GM19239 (cell line): ENCODE measurements around the gene PTPRE.

ENCODE experiments used
- DNase-seq: peaks from one replicate; pipeline ENCODE4 v3.0.0; 2011; ENCODE audit warnings: low spot score; ENCODE audit not compliant: insufficient read length
- FAIRE-seq: peaks from 2 replicates; lab custom pipeline; 2011; peaks lifted over from hg19 to GRCh38; lab: Jason Lieb, UNC

PTPRE gene

GRCh38 chr10:127922675-127923366 is 15.9 kb downstream of the PTPRE start:
- FAIRE-seq (no peak), DNase-seq (no peak)

DNA sequence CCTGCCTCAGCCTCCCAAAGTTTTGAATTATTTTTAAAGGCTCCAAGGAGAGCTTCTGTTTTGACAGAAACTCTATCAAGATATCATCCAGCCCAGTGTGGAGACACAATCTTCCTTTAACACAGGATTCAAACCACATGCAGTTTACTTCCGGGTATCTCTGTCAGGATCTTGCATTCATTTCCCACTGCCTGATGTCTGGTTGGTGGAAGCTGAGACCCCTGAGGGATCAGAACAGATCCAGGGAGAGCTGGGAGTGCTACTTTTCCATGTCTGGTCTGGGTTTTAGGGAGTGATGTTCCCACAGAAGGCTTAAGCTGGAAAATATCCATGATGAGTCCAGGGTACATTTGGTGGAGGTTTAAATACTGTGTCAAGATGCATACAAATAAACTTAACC is 16.7 kb downstream of the PTPRE start:
- no peak for FAIRE-seq

GRCh38 chr10:127925471-127926207 is 18.7 kb downstream of the PTPRE start:
- FAIRE-seq (no peak), DNase-seq (no peak)

More for the DNA sequence above, 16.7 kb downstream of the PTPRE start:
- DNase-seq: no peak

GRCh38 chr10:127926455-127926854 is 19.6 kb downstream of the PTPRE start:
- FAIRE-seq (no peak), DNase-seq (no peak)

- FAIRE-seq: no peak
- DNase-seq: no peak
Measured at GRCh38 chr10:127928021-127928806, 21.3 kb downstream of the PTPRE start.

- FAIRE-seq (no peak), DNase-seq (no peak)
Measured at GRCh38 chr10:127932521-127933270, 25.8 kb downstream of the PTPRE start.

DNA sequence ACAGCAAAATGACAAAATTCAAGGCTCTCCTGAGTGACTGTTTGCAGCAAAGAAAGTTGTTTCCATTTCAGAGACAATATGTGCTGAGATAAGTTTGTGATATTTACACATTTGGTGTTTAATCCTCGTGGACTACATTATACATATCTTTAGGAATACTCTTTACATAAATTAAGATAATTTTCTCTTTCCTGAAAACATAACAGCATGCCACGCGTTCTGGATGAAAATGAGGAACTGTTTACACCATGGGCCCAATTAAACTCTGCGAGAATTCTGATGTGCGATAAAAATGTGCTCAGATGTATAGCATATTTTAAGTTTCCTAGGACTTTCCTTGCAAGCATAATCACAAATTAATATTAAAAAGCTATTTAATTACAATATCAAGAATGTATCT is 26.4 kb downstream of the PTPRE start:
- no peak for FAIRE-seq
- no peak for DNase-seq

GRCh38 chr10:127934383-127934782 is 27.5 kb downstream of the PTPRE start:
- DNase-seq (no peak), FAIRE-seq (no peak)

GRCh38 chr10:127935071-127935561 is 28.2 kb downstream of the PTPRE start:
- no peak for FAIRE-seq
- DNase-seq: no peak

- DNase-seq (no peak), FAIRE-seq (no peak)
Measured at GRCh38 chr10:127937069-127937468, 30.2 kb downstream of the PTPRE start.

- FAIRE-seq: no peak
Measured at GRCh38 chr10:127937915-127938463, 31.1 kb downstream of the PTPRE start.

GRCh38 chr10:127939786-127940330 is 33.0 kb downstream of the PTPRE start:
- DNase-seq (no peak), FAIRE-seq (no peak)

More at GRCh38 chr10:127937915-127938463, 31.1 kb downstream of the PTPRE start:
- no peak for DNase-seq

DNA sequence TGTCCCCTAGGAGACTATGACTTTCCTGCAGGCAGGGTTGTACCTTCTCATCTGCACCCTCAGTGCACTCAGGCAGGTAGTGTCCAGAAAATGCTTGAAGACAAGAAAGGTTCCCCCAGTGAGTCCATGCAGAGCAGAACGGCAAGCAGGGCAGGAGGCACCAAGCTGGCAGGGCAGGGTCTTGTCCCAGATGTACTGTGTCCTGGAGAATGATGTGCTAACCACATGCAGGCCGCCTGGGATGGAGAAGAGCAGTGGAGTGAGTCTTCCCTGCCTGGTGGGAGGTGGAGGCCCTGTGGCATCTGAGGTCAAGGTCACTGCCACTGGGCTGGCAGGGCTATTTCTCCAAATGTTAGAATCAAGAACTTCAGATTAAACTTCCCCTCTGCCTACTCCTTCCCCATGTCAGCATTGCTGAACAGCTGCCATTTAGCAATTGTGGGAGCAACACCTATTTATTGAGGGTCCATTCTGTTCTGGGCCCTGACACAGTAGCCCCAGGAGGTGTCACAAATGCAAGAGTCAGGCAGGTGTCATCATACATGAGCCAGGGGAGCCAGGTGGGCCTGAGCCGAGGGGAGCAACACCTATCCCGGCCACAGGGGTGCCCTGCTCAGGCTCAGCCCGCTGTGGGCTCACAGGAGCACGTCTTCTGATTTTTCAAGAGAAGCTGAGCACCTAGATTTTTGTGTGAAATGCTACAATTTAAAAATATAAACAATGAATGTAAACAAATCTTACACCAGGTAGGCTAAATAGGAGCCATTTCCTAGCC is 34.1 kb downstream of the PTPRE start:
- no peak for FAIRE-seq
- DNase-seq: no peak

DNA sequence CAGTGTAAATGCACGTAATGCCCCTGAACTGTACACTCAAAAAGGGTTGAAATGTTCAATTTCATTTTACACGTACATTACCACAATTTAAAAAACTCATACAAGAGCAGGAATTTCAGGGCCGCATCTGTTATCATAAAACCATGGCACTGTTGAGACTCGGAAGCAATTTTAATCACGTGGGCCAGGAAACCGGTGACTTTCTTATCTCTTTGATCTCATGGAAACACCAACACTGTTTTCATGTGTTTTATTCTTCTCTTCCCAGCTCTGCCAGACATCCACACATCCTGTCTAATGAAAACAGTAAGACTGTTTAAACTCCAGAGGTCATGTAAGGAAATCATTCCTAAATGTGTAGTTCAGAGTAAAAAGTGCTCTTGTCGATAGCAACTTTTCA is 35.9 kb downstream of the PTPRE start:
- no peak for FAIRE-seq

DNA sequence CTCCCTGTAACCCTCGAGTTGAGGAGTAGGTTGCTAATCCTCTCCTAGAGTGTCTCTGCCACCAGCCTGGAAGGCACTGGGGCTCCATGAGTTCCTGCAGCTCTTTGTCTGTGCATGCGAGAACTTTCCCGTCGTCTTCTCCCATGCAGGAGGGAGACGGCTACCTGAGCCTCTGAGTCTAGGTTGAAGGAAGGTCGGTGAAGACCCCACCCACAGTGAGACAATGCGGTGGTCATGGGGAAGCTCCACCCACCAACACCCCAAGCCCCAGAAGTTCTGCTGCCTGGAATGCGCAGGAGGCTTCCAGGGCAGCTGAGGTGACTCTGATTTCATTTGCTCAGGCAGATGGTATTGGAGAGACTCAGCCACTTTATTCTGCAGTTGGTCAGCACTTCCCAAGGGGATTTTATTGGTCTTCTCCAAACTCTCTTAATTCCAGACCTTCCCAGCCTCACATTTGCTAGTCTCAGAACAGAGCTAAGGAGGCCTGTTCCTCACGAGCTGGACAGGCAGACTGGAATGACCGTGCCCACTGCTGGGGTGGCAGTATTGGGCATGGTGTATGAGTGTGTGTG is 36.5 kb downstream of the PTPRE start:
- no peak for FAIRE-seq
- no peak for DNase-seq

More for the DNA sequence above, 35.9 kb downstream of the PTPRE start:
- DNase-seq: no peak

GRCh38 chr10:127944256-127944655 is 37.4 kb downstream of the PTPRE start:
- DNase-seq (no peak), FAIRE-seq (no peak)

- FAIRE-seq: no peak
- DNase-seq: no peak
Measured at GRCh38 chr10:127945341-127945758, 38.4 kb downstream of the PTPRE start.

DNA sequence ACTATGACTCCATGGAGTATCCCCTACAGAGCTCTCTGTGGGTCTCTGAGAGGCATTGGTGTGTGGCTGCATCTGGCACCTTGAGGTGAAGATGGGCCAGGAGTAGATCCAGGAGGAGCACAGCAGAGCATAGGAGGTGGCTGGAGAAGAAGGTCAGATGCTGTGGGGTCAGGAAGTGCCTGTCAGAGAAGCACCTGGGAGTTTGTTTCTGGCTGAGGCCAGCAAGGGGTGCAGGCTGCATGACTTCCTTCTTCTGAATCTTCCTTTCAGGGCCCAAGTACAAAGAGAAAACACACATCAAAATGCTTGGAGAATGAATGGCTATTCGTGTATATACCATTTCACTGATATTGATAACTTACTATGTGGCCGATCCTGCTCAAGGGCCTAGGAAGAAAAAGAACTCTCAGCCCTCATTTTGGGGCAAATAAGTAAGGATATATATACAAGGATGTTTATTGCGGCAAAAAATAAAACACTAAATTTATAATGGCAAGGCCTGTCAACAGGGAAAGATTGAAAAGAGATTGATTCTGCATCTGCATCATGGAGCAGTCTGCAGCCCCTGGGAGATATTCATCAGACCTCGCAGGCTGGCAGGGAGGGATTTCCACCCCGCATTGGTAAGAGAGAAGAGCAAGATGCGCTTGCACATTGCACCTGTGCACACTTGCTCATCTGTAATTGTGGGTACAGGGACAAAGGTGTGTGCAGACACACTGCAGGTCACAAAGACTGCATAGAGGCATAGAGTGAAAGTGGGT is 39.2 kb downstream of the PTPRE start:
- FAIRE-seq (no peak), DNase-seq (no peak)
